ENCODE data around the gene ST7L.
"Not testable (repeated sequence)": the region's sequence is repeated elsewhere in the genome, so short reads cannot be mapped to it uniquely, and the experiment has no call there.

The ST7L gene, protein sequence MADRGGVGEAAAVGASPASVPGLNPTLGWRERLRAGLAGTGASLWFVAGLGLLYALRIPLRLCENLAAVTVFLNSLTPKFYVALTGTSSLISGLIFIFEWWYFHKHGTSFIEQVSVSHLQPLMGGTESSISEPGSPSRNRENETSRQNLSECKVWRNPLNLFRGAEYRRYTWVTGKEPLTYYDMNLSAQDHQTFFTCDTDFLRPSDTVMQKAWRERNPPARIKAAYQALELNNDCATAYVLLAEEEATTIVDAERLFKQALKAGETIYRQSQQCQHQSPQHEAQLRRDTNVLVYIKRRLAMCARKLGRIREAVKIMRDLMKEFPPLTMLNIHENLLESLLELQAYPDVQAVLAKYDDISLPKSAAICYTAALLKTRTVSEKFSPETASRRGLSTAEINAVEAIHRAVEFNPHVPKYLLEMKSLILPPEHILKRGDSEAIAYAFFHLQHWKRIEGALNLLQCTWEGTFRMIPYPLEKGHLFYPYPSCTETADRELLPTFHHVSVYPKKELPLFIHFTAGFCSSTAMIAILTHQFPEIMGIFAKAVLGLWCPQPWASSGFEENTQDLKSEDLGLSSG

DNA sequence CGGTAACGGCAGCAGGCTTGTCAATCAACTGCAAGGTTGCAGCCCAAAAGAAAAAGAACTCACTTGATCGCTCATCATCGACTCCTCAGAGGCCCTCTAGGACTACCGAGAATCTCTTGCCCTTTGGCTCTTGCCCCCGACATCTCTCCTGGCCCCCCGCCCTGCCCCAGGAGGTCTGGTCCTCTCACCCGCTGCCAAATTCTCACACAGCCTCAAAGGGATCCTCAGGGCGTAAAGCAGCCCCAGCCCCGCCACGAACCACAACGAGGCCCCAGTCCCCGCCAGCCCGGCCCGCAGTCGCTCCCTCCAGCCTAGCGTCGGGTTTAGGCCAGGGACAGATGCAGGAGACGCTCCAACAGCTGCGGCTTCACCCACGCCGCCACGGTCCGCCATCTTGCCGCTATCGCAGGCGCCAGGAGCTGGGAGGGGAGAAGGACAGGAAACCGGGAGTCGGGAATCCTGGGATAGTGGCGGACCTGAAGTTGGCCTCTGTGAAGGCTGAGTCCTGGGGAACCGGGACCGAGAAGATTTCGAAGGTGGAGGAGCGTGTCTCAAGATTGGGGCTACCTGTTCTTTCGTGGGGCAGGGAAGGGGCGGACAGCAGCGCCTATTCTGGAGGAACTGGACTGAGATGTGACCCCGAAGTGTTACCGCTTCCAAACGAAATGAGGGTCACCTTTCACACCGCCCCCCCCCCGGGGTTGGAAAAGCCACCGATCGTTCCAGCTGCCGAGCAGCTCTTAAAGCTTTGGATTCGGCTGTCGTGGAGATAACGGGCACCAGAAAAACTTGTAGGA lies at the start of gene ST7L:
Gene ST7L, minus strand, starts transcription at position 421 of the 797 bp plus-strand sequence. Its CDS starts 28 bp downstream, at position 393.
- H3K4me3 ChIP-seq (ENCODE audit: low read depth, low read length), result peak within 1 kb of the TSS; percentile 94
- peak; percentile 41 for DNase-seq (ENCODE audit: low read depth)

DNA sequence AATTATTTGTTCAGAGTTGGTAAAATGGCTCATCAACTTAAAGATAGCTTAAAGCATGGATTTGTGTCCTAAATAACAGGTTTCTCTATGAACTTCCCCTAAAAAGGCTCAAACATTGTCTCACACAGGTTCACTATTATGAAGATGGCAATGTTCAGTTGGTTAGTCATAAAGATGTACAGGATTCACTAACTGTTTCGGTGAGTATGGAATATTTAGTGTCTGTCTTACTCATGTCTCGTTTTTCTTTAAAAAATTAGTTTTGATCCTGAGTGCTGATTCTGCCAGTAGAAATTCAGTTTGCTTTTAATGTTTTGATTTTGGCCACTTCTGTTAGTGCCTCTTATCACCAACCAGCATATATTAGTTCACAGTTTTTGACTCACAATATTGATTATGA lies 48.0 kb upstream of the ST7L start:
- no peak for DNase-seq (ENCODE audit: low read depth)
- no peak overlapping the region for H3K4me3 ChIP-seq (ENCODE audit: low read depth, low read length)

DNA sequence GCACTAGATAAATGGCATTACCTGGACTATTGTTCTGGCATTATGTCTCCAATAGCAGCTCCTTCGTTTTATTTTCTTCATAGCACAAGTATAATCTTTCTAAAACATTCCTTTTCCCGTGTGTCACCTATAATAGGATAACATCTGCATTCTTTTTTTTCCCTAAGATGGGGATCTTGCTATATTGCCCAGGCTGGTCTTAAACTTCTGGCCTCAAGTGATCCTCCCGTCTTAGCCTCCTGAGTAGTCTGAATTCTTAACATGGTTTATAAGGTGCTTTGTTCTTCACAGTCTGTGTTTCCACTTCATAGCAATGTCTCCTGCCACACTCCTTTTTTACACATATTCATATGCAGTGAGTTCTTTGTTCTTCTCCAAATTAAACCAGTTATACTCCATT lies 46.9 kb upstream of the ST7L start:
- no peak overlapping the region for H3K4me3 ChIP-seq (ENCODE audit: low read depth, low read length)
- DNase-seq (ENCODE audit: low read depth), result no peak

DNA sequence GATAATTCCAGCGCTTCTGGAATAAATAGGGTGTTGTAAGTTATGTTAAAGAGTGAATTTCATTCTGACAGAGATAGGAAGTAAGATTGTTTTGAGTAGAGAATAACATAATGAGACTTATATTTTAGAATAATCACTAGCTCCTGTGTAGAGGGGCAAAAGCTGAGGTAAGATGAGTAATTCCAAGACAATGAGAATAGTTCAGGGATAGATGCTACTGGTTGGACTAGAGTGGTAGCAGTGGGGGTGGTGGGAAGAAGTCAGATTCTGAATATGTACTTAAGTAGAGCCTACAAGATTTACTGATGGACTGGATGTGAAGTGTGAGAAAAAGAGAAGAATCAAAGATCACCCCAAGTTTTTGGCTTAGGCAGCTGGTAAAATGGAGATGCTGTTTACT lies 32.3 kb upstream of the ST7L start:
- no peak for DNase-seq (ENCODE audit: low read depth)
- H3K4me3 ChIP-seq (ENCODE audit: low read depth, low read length), result no peak overlapping the region

DNA sequence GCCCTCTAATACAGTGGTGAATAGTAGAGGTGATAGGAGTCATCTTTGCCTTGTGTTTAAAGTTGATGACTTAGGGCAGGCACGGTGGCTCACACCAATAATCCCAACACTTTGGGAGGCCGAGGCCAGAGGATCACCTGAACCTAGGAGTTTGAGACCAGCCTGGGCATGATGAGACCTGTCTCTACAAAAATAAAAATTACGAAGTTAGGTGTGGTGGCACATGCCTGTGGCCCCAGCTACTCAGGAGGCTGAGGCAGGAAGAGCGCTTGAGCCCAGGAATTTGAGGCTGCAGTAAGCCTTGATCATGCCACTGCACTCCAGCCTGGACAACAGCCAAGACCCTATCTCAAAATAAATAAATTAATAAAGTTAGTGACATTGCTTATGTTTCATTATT lies 27.3 kb upstream of the ST7L start:
- H3K4me3 ChIP-seq (ENCODE audit: low read depth, low read length), result no peak overlapping the region
- DNase-seq (ENCODE audit: low read depth), result no peak

DNA sequence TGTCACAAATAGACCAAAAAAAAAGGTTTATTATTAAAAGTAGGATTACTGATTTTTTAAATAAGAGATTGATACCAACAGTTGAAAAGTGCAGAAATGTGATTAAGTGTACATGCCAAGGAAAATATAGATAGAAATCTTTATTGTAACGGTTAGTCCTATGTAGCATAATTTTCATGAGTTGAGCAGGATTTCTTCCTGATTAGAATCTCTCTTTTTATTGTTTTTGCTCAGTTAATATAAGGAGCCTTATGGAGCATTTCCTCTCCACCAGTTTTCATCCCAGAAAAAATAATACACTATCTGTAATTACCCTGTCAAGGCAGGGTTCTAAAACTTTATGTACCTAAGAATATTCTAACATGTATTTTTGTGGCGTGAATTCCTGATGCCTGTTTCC lies 24.1 kb upstream of the ST7L start:
- DNase-seq (ENCODE audit: low read depth), result no peak
- H3K4me3 ChIP-seq (ENCODE audit: low read depth, low read length), result no peak overlapping the region

DNA sequence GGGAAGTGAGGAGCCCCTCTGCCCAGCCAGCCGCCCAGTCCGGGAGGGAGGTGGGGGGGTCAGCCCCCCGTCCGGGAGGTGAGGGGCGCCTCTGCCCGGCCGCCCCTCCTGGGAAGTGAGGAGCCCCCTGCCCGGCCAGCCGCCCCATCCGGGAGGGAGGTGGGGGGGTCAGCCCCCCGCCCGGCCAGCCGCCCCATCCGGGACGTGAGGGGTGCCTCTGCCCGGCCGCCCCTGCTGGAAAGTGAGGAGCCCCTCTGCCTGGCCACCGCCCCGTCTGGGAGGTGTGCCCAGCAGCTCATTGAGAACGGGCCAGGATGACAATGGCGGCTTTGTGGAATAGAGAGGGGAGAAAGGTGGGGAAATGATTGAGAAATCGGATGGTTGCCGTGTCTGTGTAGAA lies 21.5 kb upstream of the ST7L start:
- not testable (repeated sequence) for H3K4me3 ChIP-seq (ENCODE audit: low read depth, low read length); DNase-seq (ENCODE audit: low read depth)

DNA sequence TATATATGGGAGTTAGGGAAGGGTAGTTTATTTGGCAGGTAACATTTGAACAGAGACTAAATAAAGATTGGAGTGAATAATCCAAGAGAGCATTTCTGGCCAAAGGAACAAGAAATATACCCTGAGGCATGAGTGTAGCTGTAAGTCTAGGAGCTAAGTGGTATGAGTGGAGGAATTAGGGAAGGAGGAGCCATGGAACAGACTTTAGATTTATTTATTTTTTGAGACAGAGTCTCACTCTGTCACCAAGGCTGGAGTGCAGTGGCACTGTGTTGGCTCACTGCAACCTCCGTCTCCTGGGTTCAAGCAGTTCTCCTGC lies 19.1 kb upstream of the ST7L start:
- H3K4me3 ChIP-seq (ENCODE audit: low read depth, low read length), result no peak overlapping the region
- no peak for DNase-seq (ENCODE audit: low read depth)

DNA sequence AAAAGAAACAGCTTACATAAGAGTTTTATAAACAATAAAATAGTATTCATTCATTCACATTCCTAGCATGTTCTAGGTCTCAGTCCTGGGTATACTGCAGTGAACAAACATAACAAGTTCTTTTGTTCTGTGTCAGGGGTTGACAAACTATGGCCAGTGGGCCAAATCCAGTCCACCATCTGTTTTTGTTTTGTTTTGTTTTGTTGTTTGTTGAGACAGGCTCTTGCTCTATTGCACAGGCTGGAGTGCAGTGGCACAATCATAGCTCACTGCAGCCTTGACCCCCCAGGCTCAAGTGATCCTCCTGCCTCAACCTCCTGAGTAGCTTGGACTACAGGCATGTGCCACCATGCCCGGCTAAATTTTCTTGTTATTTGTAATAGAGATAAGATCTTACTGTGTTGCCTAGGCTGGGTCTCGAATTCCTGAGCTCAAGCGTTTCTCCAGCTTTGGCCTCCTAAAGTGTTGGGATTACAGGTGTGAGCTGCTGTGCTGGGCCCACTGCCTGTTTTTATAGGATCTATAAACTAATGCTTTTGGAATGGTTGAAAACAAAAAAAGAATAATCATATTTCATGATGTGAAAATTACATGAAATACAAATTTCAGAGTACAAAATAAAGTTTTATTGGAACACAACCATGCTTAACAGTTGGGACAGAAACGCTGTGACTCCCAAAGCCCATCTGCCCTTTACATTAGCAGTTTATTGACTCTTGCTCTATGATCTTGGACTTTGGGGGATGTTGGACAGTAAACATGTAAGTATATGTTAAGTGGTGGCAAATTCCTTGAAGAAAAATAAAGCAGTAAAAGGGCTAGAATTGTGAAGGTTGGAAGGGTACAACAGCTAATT lies 18.5 kb upstream of the ST7L start:
- H3K4me3 ChIP-seq (ENCODE audit: low read depth, low read length), result no peak overlapping the region
- DNase-seq (ENCODE audit: low read depth), result no peak

DNA sequence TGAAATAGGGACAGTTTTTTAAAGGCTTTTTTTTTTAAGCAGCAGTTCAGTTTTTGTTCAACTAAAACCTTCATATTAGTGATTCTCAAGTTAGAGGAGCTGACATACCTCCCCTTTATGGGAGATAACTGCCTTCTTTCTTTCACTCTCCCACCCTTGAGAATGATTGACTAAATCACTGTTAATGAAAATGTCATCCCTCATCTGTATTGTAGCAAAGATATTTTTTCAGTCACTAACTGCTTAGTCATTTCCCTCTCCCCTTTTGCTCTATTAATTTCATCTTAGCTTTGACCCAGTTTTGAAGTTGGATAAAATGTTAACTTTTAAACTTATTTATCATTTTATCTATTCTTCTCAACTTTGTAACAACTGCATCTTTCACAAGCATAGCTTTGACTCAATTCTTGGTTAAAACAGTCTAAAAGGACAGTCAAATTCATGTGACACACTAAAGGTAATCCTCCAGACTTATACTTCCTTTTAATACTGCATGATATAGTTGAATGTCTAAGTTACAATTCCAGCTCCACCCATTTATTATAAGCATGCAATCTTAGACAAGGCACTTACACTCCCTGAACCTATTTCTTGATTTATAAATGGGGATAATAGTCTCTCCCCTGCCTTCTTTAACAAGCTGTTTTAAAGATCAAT lies 17.8 kb upstream of the ST7L start:
- DNase-seq (ENCODE audit: low read depth), result no peak
- no peak overlapping the region for H3K4me3 ChIP-seq (ENCODE audit: low read depth, low read length)

DNA sequence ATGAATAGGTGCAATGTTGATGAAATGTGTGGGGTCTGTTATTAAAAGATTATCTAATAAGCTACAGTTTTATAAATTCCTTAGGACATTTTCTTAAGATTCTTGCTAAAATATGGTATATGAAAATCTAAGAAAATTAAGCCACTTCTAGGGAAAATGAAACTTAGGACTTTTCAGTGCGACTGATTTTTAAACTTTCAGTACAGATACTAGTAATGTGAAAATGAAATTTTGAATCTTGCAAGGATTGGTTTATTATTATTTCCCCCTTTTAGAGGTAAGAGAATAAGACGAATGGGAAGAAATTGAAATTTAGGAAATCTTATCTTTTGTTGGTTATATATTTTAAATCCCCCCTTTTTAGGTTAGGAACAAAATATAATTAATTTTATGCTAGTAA lies 17.1 kb upstream of the ST7L start:
- DNase-seq (ENCODE audit: low read depth), result no peak
- no peak overlapping the region for H3K4me3 ChIP-seq (ENCODE audit: low read depth, low read length)

DNA sequence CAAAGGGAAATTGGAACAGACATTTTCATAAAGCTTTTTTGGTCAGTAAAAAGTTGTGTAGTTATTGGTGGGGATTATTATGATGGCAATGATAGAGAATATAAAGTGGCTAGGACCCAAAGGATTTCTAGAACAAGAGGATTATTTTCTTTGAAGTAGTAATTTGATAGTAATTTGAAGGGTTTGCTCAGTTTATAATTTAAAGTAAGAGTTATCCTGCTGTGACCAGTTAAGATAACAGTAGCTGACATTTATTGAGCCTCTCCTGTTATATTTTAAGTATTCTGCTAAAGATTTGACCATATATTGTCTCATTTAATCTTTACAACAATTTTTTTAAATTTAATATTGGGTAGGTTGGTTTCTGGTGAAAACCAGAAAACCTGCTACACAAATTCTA lies 15.4 kb upstream of the ST7L start:
- no peak for DNase-seq (ENCODE audit: low read depth)
- H3K4me3 ChIP-seq (ENCODE audit: low read depth, low read length), result no peak overlapping the region

DNA sequence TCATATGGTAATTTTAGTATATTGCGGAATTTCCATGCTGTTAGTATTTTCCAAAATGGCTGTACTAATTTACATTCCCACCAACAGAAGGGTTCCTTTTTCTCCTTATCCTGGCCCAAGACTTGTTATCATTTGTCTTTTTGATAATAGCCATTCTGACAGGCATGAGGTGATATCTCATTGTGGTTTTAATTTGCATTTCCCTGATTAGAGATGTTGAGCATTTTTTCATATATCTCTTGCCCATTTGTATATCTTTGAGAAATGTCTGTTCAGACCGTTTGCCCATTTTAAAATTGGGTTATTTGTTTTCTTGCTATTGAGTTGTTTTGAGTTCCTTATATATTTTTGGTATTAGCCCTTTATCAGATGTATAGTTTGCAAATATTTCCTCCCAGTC lies 14.7 kb upstream of the ST7L start:
- no peak overlapping the region for H3K4me3 ChIP-seq (ENCODE audit: low read depth, low read length)
- no peak for DNase-seq (ENCODE audit: low read depth)

DNA sequence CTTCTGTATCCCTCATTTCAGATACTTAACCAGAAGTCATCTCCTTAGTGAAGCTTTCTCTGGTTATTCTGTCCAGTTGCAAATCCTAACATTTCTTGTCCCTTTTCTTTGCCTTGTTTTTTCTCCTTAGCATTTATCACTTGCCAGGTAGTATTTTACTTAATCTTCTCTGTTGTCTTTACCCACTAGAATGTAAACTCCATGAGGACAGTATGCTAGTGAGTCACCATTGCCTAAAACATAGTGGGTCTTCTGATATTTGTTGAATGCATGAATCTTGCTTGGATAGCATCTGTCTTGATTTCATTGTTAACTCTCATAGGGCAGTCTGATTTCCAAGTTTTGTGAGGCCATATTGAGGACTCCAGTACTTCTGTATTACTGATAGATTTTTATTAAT lies 10.3 kb upstream of the ST7L start:
- H3K4me3 ChIP-seq (ENCODE audit: low read depth, low read length), result no peak overlapping the region
- DNase-seq (ENCODE audit: low read depth), result no peak

DNA sequence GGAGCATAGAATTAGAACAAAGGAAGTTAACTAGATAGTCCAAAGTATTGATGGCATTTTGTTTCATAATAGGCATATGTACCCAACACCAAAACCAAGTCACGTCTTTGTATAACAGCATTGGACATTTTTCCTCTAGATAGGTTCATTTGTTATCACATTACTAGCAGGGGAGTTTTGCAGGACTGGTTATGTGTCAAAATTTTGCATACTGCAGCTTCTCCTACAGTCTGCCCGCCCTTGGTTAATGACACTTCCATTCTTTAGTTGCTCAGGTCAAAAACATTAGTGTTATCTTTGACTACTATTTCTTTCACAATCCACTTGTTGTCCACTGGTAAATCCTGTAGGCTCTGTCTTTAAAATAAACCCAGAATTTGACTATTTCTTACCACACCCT lies 9.6 kb upstream of the ST7L start:
- H3K4me3 ChIP-seq (ENCODE audit: low read depth, low read length), result no peak overlapping the region

DNA sequence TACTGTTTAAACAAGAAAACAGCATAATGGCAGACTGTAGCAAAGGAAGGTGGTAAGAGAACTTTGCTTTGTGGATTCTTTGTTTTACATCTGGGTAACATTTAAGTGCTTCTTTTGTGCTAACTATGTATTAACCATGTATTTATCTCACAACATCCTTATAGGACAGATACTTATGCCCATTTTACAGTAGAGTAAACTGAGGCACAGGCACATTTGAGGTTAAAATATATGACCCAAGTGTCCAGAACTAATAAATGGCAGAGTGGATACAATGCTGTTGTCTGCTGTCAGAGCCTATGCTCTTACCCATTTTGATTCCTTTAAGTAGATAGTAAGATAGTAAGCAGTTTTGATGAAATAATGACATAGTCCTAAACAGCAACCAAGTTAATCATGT lies 7.9 kb upstream of the ST7L start:
- no peak overlapping the region for H3K4me3 ChIP-seq (ENCODE audit: low read depth, low read length)
- DNase-seq (ENCODE audit: low read depth), result no peak

More for the DNA sequence above, 9.6 kb upstream of the ST7L start:
- no peak for DNase-seq (ENCODE audit: low read depth)

DNA sequence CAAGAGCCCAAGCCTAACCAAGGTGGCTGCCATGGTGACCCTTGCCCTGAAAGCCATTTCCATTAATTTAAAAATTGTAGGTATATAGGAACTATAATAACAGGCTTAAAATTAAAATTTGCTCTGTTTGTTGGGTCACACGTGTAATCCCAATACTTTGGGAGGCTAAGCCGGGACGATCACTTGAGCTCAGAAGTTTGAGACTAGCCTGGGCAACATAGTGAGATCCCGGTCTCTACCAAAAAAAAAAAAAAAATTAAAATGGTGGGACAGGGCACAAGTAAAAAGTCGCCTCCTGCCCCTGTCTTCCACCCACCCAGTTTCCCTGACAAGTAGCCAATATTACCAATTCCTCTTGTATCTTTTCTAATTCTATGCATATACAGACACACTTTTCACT lies 7.3 kb upstream of the ST7L start:
- H3K4me3 ChIP-seq (ENCODE audit: low read depth, low read length), result no peak overlapping the region
- no peak for DNase-seq (ENCODE audit: low read depth)

DNA sequence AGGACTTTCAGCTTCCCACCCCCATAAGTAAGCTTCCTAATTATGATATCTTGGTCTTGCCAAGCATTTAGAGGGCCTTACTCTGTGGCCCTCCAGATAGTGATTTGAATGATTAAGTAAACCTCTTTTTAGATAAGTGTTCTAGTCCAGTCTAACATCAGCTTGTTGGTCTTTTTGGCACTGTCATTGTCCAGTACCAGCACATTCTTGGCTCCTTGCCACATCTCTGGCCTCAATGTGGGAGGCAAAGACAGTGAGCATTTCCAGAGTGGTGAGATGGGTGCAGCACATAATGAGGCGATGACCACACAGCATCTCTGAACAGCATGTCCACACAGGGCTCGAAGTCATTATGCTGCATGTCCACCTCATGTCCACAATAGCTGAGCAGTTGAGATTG lies 6.8 kb upstream of the ST7L start:
- no peak for DNase-seq (ENCODE audit: low read depth)

DNA sequence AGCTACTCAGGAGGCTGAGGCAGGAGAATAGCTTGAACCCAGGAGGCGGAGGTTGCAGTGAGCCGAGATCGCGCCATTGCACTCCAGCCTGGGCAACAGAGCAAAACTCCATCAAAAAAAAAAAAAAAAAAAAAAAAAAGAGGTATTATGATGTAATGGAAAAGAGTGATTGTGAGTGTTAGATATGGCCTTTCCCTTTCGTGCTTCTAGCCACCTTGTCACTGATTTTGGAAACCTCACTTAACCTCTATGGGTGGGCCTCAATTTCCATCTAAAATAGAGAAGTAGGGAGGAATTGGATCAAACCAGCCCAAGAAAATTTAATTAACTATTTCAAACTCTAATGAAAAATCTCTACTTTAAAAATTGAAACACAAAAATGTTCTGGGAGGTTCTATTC lies 5.6 kb upstream of the ST7L start:
- not testable (repeated sequence) for H3K4me3 ChIP-seq (ENCODE audit: low read depth, low read length); DNase-seq (ENCODE audit: low read depth)

More for the DNA sequence above, 6.8 kb upstream of the ST7L start:
- H3K4me3 ChIP-seq (ENCODE audit: low read depth, low read length), result no peak overlapping the region
